GM19463 (cell line): ENCODE results near the gene CNN2.

Experiments used
- ATAC-seq: cut with Tn5 transposase; IDR thresholded peaks from one replicate; pipeline ENCODE4 v1.9.1; 2021; ENCODE audit warnings: mild to moderate bottlenecking, moderate library complexity; ENCODE audit not compliant: unreplicated experiment

Gene CNN2

DNA sequence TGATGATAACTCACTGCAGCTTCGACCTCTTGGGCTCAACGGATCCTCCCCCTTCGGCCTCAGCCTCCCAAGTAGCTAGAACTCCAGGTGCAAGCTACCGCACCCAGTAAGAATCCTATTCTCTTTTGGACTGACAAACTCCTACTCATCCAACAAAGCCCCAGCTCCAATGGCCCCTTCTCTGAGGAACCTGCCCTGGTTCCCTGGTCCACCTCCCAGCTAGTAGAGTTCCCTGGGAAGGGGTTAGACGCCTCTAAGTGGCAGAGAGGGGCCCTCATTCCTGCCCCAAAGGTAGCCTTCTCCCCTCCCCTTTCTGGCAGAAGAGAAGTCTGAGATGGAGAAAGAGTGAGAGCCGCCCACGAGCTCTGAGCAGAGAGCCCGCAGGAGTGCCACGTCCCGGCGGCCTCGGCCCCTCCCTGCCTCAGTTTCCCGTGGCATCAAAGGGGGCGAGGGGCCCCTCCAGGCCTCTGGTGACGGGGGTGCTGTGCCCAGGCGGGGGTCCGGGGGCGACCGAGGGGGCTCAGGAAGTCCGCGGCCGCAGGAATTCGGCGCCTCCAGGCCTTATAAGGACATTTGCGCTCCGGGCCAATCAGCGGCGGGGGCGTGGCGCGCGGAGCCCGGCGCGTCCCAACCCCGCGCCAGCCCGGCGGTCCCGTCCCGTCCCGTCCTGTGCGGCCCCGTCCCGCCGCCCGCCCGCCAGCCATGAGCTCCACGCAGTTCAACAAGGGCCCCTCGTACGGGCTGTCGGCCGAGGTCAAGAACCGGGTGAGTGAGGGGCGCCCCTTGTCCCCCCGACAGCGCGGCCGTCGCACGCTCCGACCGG is at the start of gene CNN2:
Gene CNN2 (plus strand): TSS at position 649 of the 823 bp plus-strand sequence. CDS start 54 bp downstream, at position 703.
- ATAC-seq = peak; percentile 54

GRCh38 chr19:977058-977464 is 49.3 kb upstream of the CNN2 start:
- no peak for ATAC-seq

DNA sequence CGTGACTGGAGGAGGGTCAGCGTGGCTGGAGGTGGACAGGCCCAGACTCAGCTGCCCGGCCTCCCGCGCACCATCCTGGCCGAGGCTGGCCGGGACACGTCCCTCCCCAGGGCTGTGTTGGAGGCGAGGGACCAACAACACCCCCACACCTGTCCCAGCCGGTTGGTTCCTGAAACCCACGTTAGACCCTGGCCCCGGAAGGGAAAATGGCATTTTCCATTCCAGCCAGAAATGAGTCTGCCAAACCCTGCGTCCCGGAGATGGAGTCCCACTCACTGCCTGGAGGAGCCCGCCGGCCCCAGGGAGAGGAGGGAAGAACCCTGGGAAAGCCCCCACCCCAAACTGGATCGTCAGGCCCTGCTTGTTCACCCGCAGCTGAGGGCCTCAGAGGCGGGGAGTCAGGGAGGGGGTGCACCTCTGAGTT is 47.1 kb upstream of the CNN2 start:
- ATAC-seq = no peak

DNA sequence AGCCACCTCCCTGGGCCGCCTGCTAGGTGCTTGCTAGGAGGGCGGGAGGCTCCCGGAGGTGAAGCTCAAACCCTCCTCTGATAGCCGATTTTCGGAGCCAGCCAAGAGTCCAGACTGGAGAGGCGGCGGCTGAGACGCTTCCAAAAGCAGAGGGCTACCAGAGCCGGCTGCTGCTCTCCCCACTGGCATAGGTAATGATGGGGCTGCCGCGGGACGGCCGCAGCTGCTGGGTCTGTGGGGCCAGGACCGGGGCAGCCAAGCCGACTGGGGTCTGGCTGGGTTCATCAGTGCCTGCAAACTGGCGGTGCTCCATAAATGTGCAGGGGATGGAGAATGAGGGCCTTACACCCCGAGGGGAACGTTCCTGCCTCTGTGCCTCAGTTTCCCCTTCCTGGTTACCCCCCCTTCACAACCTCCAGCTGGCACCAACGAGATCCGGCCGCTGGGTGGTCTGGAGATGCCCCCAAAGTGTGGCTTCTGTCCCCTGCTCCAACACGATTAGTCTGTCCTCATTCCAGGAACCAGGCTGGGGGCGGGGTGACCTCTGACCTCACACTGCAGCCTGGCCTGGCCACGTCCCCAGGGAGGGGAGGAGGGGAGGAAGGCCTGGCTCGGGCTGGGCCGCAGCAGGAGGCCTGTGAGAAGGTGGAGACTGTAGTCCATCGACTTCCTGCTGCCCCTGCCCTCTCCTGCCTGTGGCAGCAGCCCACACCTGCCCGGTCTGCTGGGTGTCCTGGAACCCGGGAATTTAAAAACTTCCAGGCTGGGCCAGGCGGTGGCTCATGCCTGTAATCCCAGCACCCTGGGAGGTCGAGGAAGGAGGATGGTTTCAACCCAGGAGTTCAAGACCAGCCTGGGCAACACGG is 46.0 kb upstream of the CNN2 start:
- no peak for ATAC-seq

DNA sequence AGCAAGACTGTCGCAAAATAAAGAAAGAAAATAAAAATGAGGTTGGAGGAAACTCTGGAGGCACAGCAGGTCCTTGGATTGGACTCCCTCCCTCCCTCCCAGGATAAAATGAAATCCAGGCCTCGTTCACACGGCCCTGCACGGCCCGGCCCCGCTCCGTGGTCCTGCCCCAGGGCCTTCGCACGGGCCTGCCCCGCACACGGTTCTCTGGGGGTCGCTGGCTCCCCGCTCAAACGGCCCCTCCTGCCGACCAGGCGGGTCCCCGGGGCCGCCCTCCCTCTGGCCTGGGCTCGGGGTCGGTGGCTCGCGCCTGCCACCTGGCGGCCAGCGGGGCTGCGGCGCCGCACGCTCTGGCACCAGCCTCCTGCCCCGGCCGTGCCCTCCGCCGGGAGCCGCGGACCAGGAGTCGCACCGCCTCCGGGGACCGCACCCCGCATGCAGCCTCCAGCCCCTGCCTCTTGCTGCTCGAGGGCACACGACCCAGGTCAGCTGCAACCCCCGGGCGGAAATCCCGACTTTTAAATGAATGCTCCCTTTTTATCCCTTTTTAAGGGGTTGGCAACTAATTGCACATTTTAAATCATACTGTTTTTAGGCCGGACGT is 43.7 kb upstream of the CNN2 start:
- peak; percentile 46 for ATAC-seq

- peak; percentile 80 for ATAC-seq
Observed at GRCh38 chr19:984165-984967, 42.0 kb upstream of the CNN2 start, which contains the start of gene WDR18. TSS of gene WDR18 (plus strand) at chr19:984345. CDS start at chr19:984354, 9 bp downstream.

- no peak for ATAC-seq
Observed at GRCh38 chr19:986083-986482, 40.3 kb upstream of the CNN2 start.

- no peak for ATAC-seq
Observed at GRCh38 chr19:988081-988480, 38.3 kb upstream of the CNN2 start.

- no peak for ATAC-seq
Observed at GRCh38 chr19:988510-988909, 37.9 kb upstream of the CNN2 start.

GRCh38 chr19:989381-990081 is 36.9 kb upstream of the CNN2 start:
- ATAC-seq = no peak

DNA sequence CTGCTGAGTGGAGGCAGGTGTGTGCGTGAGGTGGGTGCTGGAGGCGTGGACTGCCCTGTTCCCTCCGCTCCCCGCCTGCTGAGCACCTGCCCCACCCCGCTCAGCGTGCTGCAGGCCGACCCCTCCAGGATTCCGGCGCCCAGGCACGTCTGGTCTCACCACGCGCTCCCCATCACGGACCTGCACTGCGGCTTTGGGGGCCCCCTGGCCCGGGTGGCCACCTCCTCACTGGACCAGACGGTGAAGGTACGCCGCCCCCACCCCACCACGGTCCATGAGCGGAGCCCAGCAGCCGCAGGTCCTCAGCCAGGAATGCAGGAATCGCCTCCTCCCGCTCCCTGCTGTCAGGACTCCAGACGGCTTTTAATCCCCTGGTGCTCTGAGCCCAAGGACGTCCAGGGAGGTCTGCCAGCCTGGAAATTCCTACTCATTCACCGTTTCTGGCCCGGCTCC is 36.3 kb upstream of the CNN2 start:
- ATAC-seq = no peak

DNA sequence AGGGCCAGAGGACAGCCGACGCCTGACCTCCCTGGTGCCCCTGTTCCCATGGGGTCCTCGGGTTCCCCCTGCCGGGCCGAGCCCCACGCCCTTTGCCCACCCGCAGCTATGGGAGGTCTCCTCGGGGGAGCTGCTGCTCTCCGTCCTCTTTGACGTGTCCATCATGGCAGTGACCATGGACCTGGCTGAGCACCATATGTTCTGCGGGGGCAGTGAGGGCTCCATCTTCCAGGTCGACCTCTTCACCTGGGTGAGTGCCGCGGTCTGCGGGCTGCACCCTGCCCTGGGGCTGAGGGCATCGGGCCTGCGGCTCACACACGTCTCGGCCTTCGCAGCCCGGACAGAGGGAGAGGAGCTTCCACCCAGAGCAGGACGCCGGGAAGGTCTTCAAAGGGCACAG is 35.7 kb upstream of the CNN2 start:
- ATAC-seq = no peak

DNA sequence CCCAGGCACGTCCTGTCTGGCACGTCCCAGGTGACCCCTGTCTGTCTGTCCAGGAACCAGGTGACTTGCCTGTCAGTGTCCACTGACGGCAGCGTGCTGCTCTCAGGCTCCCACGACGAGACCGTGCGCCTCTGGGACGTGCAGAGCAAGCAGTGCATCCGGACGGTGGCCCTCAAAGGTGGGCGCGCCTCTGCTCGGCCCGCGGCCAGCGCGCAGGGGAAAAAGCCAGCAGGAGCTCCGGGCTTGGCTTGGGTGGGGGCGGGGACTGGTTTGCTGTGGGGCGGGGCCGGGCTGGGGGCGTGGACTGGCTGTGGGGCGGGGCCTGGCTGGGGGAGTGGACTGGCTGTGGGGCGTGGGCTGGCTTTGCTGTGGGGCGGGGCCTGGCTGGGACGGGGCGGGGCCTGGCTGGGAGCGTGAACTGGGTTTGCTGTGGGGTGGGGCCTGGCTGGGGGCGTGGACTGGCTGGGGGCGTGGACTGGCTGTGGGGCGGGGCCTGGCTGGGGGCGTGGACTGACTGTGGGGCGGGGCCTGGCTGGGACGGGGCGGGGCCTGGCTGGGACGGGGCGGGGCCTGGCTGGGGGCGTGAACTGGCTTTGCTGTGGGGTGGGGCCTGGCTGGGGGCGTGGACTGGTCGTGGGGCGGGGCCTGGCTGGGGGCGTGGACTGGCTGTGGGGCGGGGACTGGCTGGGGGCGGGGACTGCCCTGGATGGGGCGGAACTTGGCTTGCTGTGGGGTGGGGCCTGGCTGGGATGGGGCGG is 35.1 kb upstream of the CNN2 start:
- ATAC-seq = no peak

DNA sequence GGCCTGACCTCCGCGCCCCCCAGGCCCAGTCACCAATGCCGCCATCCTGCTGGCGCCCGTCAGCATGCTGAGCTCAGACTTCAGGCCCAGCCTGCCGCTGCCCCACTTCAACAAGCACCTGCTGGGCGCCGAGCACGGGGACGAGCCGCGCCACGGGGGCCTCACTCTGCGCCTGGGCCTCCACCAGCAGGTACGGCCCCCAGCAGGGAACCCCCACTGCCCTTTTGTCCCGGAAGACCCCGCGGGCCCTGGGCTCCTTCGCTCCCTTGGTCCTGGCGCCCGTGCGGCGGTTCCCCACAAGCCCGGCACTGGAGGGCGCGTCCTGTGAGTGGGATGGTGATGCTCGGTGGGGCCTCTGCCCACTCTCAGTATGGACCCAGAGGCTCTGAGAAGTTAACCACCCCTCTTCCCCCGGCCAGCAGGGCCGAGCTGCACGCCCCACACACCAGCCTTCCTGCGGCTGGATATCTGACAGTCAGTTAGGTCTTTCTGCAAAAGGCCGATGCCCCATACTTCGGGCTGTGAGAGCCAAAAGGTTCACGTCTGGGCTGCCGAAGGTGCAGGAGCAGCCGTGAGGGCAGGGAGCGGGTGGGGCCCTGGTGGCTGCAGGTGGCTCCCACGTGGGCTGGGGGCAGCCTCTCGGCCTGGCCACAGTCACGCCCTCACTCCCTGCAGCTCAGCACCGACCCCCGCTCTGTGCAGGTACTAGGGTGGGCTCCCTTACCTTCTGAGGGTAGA is 34.3 kb upstream of the CNN2 start:
- ATAC-seq = no peak

GRCh38 chr19:992670-993055 is 33.7 kb upstream of the CNN2 start:
- ATAC-seq = no peak

GRCh38 chr19:993361-993830 is 33.0 kb upstream of the CNN2 start:
- ATAC-seq = no peak

DNA sequence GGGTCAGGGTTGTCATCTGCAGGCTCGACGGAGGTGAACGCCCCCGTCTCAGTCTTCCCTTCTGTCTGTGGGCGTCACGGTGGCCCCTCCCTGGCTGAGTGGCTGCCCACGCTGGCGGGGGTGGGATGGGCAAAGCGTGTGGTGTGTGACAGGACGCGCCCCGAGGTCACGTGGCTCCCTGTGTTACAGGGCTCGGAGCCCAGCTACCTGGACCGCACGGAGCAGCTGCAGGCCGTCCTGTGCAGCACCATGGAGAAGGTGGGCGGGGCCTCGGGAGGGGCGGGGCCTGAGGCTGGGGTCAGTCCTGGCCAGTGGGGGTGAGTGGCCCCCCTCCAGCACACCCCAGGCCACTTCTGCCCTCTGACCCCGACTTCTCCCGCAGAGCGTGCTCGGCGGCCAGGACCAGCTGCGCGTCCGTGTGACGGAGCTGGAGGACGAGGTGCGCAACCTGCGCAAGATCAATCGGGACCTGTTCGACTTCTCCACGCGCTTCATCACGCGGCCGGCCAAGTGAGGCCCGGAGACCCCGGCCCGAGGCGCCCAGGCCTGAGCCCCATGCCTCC is 32.5 kb upstream of the CNN2 start:
- no peak for ATAC-seq

GRCh38 chr19:994516-994915 is 31.9 kb upstream of the CNN2 start:
- no peak for ATAC-seq
